Neural cell (in vitro differentiated cells): ENCODE results near the gene LCN10.

Experiments
- CTCF ChIP-seq: fragments of 450-650 bp; IDR thresholded peaks from 2 replicates; pipeline ENCODE4 v1.5.1; 2014; ENCODE audit warnings: antibody characterized with exemption, mild to moderate bottlenecking, moderate library complexity; ENCODE audit not compliant: poor library complexity, severe bottlenecking
- EP300 ChIP-seq: fragments of 450-650 bp; conservative IDR thresholded peaks from 2 replicates; pipeline ENCODE4 v1.6.1; 2014; ENCODE audit warnings: antibody characterized with exemption, mild to moderate bottlenecking, moderate library complexity; ENCODE audit not compliant: poor library complexity, severe bottlenecking
- EZH2 ChIP-seq: fragments of 200-600, 300-800 bp; shearing (Covaris generic), sonication (generic); IDR thresholded peaks from 2 replicates; pipeline ENCODE4 v1.6.1; 2014; ENCODE audit warnings: antibody characterized with exemption, low read length, borderline replicate concordance, mild to moderate bottlenecking; ENCODE audit not compliant: insufficient read depth, poor library complexity, severe bottlenecking
- POLR2AphosphoS5 ChIP-seq: IDR thresholded peaks from 2 replicates; pipeline ENCODE4 v1.6.1; 2012
- RAD21 ChIP-seq: fragments of 450-650 bp; conservative IDR thresholded peaks from 2 replicates; pipeline ENCODE4 v1.6.1; 2014; ENCODE audit warnings: antibody characterized with exemption, mild to moderate bottlenecking, moderate library complexity
- REST ChIP-seq: IDR thresholded peaks from 2 replicates; pipeline ENCODE4 v1.6.1; 2012; ENCODE audit warnings: borderline replicate concordance

- TF ChIP-seq CTCF: no peak
- no peak for TF ChIP-seq EP300
- no peak for TF ChIP-seq REST
- no peak for TF ChIP-seq EZH2
- TF ChIP-seq POLR2AphosphoS5: no peak
- no peak for TF ChIP-seq RAD21
Observed at GRCh38 chr9:136707849-136708517, 34.8 kb downstream of the LCN10 start.
